ENCODE results near the gene ENTHD1.

ENTHD1 gene

GRCh38 chr22:39727541-39727940 lies 166.0 kb downstream of the ENTHD1 start:
- no peak for DNase-seq

- DNase-seq = no peak
Measured at GRCh38 chr22:39725351-39726035, 168.1 kb downstream of the ENTHD1 start.

- no peak for DNase-seq
Measured at GRCh38 chr22:39724857-39725256, 168.7 kb downstream of the ENTHD1 start.

- no peak for DNase-seq
Measured at GRCh38 chr22:39724390-39724789, 169.2 kb downstream of the ENTHD1 start.

GRCh38 chr22:39723899-39724351 lies 169.6 kb downstream of the ENTHD1 start:
- DNase-seq = no peak

- no peak for DNase-seq
Measured at GRCh38 chr22:39723463-39723862, 170.1 kb downstream of the ENTHD1 start.

- DNase-seq = no peak
Measured at GRCh38 chr22:39722501-39722900, 171.1 kb downstream of the ENTHD1 start.

GRCh38 chr22:39722032-39722325 lies 171.6 kb downstream of the ENTHD1 start:
- no peak for DNase-seq

GRCh38 chr22:39721206-39722031 lies 172.1 kb downstream of the ENTHD1 start:
- DNase-seq = no peak

GRCh38 chr22:39719559-39720450 lies 173.8 kb downstream of the ENTHD1 start:
- DNase-seq = no peak

GRCh38 chr22:39718921-39719475 lies 174.6 kb downstream of the ENTHD1 start:
- no peak for DNase-seq

- no peak for DNase-seq
Measured at GRCh38 chr22:39718206-39718605, 175.4 kb downstream of the ENTHD1 start.

- DNase-seq = no peak
Measured at GRCh38 chr22:39717099-39717498, 176.5 kb downstream of the ENTHD1 start.

GRCh38 chr22:39716534-39716933 lies 177.0 kb downstream of the ENTHD1 start:
- DNase-seq = no peak

- DNase-seq = no peak
Measured at GRCh38 chr22:39715778-39716495, 177.6 kb downstream of the ENTHD1 start.

GRCh38 chr22:39714321-39714720 lies 179.2 kb downstream of the ENTHD1 start:
- DNase-seq = no peak

- DNase-seq = no peak
Measured at GRCh38 chr22:39713799-39714290, 179.7 kb downstream of the ENTHD1 start.

GRCh38 chr22:39712751-39713525 lies 180.6 kb downstream of the ENTHD1 start:
- no peak for DNase-seq

- no peak for DNase-seq
Measured at GRCh38 chr22:39712081-39712480, 181.5 kb downstream of the ENTHD1 start.

GRCh38 chr22:39710380-39711150 lies 183.0 kb downstream of the ENTHD1 start:
- no peak for DNase-seq

GRCh38 chr22:39707816-39708215 lies 185.7 kb downstream of the ENTHD1 start:
- DNase-seq = no peak
